GM18511 (cell line): Measurements from ENCODE around the gene CEP95.
"Not testable (repeated sequence)": the region's sequence is repeated elsewhere in the genome, so short reads cannot be mapped to it uniquely, and the experiment has no call there.

ENCODE experiments used
- ATAC-seq: cut with Tn5 transposase; IDR thresholded peaks from one replicate; pipeline ENCODE4 v1.9.1; 2021; ENCODE audit warnings: mild to moderate bottlenecking, moderate library complexity; ENCODE audit not compliant: unreplicated experiment

Gene CEP95, protein sequence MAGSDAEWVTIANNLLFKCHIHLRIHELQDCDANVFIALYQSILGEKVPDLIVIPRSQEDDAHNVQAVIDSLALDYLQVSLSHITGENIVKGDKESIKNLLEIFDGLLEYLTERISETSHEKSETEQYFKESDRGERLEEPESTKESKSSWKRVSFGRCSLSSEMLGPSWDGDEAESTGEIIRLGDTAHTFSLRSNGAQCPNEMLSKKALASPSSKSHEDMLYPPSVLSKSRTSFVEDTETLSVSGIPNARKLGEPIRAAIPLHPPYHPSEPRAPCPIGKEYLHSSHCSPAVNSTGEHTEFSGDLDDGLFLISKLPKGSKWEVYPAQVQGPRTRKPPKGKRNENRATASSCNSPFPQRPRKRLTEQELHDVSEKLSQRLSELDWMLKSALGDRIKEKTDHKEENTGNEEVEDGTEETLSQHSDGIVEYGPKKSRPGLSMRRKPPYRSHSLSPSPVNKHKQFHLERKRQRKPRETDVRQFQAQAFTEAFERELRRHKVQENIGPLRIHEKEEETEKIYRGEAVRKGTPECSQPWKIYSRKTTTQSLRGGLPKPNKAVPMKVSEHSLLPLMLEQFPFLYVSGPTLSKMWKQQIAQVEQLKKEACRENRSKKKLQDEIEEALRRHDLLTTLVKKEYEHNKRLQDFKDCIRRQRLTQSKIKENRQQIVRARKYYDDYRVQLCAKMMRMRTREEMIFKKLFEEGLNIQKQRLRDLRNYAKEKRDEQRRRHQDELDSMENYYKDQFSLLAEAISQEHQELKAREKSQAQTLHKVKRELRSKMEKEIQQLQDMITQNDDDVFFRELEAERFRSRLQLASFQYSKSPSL

DNA sequence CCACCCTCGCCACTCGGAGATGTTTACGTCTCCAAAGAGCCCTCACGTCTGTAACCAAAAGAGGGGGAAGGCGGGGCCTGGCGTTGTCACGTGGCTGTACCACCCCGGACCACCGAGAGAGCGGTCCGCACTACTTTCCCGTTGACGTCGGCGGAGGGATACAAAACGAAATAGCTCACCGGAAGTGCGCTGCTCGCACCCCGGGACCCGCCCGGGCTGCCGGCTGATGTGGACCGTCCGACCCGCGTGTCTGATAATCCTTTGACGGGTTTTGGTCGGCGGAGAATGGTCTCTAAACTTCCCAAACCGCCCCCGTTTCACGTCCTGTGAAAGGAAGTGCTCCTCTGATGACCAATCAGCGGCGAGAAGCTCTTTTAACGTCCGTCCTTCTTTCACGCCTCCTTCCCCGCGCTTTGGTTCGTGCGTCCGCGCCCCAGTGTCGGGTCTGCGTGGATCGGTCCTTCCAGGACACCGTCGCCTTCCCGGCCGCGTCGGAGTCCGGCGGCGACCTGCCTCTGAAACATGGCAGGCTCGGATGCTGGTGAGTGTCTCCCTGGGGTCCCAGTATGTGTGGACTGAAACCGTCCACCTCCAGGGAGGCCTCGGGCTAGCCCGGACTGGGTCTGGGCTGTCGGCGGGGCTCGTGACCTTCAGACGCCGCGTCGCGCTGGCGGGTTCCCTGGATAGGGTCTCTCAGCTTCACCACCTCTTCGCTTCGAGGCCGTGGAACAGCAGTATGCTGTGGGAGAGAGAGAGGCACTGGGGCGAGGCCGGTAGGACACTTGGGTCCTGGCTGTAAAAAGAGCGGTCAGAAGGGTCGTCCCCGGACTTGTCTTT, at the start of gene CEP95:
Gene CEP95 (plus strand): TSS at position 402 of the 837 bp plus-strand sequence. CDS start 121 bp downstream, at position 523.
- ATAC-seq, result peak; percentile 58

DNA sequence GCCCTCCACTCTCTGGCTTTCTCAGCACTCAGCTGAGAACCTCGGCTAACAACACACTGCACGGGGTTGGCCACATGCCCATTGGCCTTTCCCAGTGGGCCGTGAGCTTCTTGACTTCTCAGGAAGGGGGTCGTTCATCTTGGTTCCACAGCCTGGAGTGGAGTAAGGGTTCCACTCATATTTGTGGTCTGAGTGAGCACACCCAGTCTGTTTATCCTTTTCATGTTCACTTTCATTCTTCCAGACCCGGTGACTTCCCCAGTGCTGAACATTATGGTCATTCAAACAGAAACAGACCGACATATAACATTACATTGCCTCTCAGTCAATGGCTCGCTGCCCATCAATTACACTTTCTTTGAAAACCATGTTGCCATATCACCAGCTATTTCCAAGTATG, 49.6 kb upstream of the CEP95 start:
- ATAC-seq, result no peak

DNA sequence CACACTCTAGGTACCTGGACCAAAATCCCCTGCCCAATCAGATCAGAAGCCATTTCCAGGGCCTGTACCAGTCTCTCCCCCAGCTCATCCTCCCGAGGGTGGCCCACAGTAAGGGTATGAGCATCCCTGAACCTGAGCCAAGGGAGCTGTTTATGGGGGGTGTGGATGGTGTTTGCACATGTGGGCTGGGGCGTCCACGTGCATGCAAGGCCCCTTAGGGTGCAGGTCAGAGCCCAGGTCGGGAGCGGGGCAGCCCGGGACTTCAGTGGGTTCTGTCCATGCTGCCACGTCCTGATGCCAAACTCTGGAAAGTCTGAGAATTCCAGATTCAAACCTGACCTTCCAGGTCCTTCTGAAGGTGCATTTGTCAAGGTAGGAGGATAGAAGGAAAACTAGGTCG, 48.0 kb upstream of the CEP95 start:
- ATAC-seq, result no peak

- no peak for ATAC-seq
Observed at GRCh38 chr17:64459284-64459747, 47.5 kb upstream of the CEP95 start.

DNA sequence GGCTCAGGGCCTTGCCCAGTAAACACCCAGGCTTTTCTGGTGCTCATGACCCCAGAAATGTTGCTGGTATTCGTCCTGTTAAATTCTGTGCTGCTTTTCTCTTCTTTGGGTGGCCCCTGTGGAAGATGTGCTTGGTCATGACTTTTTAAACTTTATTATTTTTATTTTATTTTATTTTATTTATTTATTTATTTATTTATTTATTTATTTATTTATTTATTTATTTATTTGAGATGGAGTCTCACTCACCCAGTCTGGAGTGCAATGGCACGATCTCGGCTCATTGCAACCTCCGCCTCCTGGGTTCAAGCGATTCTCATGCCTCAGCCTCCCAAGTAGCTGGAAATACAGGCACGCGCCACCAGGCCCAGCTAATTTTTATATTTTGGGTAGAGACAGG, 47.0 kb upstream of the CEP95 start:
- not testable (repeated sequence) for ATAC-seq

DNA sequence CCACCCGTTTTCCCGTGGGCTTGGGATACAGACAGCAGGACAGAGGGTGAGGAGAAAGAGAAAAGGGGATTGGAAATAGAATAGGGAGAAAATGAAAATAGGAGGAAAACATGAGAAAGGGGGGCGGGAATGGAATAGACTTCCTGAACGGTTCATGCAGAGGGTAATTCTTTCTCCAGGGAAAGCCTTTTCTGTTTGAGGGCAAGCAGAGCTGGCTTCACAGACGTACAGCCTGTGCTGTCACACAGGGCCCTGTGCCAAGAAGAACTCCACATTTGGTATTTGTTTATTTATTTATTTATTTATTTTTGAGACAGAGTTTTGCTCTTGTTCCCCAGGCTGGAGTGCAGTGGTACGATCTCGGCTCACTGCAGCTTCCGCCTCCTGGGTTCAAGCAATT, 45.8 kb upstream of the CEP95 start:
- ATAC-seq, result no peak

DNA sequence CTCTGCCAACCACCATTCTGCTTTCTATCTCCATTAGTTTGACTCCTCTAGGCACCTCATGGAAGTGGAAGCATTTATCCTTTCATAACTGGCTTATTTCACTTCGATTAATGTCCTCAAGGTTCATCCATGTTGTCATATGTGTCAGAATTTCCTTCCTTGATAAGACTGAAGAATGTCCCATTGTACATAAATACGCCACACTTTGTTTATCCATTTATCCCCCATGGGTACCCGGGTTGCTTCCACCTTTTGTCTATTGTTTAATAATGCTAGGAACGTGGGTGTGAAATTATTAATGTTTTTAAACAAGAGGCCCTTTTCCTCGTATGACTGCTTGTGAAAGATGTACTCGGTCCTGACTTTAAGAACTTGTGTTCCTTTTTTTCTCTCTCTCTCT, 45.0 kb upstream of the CEP95 start:
- ATAC-seq, result no peak

DNA sequence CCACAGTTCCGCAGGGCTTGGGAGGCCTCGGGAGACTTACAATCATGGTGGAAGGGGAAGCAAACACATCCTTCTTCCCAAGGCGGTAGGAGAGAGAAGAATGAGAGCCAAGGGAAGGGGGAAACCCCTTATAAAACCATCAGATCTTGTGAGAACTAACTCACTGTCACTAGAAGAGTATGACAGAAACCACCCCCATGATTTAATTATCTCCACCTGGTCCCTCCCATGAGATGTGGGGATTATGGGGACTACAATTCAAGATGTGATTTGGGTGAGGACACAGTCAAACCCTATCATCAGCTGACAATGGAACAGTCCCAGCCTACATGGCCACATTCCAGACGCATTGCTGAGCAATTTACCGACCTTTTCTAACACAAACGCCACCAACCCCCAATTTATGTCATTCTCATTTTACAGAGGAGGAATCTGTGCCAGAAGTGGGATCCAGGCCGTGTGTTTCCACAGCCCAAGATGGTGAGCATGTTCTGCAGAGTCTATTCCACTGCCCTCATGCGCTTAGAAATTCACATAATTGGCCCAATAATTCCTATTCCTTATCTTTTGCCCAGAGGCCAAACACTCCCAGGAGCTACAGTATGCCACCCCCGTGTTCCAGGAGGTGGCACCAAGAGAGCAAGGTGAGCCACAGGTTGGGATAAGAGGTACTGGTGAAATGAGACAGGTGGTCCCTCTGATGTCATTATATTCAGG, 40.6 kb upstream of the CEP95 start:
- no peak for ATAC-seq

GRCh38 chr17:64466834-64467233, 39.9 kb upstream of the CEP95 start:
- not testable (repeated sequence) for ATAC-seq

- ATAC-seq, result no peak
Observed at GRCh38 chr17:64470625-64471024, 36.2 kb upstream of the CEP95 start.

GRCh38 chr17:64471440-64471839, 35.3 kb upstream of the CEP95 start:
- no peak for ATAC-seq

DNA sequence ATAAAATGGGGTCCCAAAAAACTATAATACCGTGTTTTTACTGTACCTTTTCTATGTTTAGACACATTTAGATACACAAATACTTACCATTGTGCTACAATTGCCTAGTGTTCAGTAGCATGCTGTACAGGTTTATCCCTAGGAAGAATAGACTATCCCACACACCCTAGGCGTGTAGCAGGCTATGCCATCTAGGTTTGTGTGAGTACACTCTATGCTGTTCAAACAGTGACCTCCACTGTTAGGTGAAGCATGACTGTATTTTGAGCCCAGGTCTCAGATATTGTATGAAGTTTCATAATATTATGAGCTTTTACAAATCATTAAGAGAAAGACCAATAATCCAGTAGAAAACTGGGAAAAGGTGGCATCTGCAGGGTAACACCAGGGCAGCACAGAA, 34.2 kb upstream of the CEP95 start:
- ATAC-seq, result no peak

DNA sequence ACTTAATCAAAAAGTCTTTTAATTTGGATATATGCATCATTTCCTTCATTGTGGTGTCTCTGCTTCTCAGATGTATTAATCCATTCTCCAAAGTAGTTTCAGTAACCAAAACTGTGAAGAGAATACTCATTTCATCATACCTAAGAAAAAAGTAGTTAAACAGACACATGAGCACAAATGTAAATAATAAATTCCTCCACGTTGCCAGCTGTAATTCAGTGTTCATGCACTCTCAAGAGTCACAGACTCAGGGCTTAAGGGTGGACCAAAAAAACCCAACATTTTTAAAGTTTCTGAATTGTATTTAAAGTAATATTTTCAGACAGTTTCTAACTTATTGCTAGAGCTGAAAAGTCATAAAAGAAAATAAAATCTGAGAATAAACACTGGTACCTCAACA, 28.9 kb upstream of the CEP95 start:
- ATAC-seq, result no peak

DNA sequence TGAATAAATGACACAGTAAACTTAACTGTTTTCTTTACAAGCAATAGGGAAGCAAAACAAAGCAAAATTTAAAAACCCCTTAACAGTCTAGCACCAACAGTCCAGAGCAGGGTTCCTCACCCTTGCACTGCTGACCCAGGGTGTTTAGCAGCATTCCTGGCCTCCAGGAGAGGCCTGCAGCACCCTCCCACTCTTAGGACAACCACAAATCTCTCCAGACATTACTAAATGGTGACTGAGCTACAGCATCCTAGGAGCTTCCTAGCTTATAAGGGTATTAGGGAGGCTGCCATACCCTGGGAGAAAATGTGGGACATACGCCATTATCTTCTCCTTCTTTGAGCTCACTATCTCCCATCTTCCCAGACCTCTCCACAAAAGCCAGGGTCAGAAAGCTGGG, 25.8 kb upstream of the CEP95 start:
- ATAC-seq, result no peak

- ATAC-seq, result no peak
Observed at GRCh38 chr17:64484380-64484779, 22.4 kb upstream of the CEP95 start.

DNA sequence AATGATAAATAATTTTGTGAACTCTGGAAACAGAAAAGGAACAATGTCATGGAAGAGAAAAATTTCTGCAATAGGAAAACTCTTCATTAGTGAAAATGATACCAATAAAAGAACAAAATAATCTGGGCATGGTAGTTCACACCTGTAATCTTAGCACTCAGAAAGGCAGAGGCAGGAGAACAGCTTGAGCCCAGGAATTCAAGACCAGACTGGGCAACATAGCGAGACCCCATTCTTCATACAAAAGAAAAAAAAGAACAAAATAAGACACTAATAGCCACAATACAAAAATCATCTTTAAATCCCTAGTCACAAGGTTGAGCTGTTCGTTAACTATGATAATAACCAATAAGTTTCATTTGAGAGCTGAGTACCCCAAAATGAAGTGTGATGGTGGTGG, 18.5 kb upstream of the CEP95 start:
- ATAC-seq, result no peak

DNA sequence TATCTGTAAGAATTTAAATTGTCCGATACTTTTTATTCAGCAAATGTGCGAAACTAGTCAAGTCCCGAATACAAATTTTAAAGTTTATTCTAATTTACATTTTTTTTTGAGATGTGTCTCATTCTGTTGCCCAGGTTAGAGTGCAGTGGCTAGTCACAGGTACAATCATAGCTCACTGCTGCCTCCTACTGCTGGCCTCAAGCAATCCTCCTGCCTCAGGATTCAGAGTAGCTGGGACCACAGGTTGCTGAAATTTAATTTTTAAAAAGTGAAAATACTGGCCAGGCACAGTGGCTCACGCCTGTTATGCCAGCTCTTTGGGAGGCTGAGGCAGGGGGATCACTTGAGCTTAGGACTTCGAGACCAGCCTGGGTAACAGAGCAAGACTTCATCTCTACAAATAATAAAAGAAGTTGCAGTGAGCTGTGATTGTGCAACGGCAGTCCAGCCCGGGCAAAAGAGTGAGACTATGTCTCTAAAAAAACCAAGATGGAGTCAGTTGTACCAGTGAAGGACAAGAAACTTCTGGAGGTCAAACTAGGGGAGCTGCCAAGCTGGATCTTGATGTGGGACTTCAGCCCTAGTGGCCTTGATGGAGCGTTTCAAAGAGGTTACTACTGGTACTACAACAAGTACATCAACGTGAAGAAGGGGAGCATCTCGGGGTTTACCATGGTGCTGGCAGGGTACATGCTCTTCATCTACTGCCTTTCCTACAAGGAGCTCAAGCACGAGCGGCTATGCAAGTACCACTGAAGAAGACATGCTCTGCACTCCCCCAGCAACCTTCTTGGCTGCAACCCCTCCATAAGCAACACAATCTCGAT, 15.5 kb upstream of the CEP95 start:
- no peak for ATAC-seq

GRCh38 chr17:64491994-64492393, 14.8 kb upstream of the CEP95 start:
- no peak for ATAC-seq

- no peak for ATAC-seq
Observed at GRCh38 chr17:64492481-64493109, 14.2 kb upstream of the CEP95 start.
